Erythroblast (primary cell): ENCODE results near the gene ADCY3.
A peak's percentile ranks its signal among the peaks of the same experiment; 100 is the strongest.

Source experiments
- DNase-seq, 2 experiments: peaks; one replicate each; lab custom pipeline; 2025; lab: John Stamatoyannopoulos, UW
- GATA1 ChIP-seq: IDR thresholded peaks from 2 replicates; pipeline ENCODE4 v1.6.1; 2011; ENCODE audit warnings: low read depth, mild to moderate bottlenecking, control low read depth, low read length, moderate library complexity
- POLR2A ChIP-seq: IDR thresholded peaks from 2 replicates; pipeline ENCODE4 v1.6.1; 2011; ENCODE audit warnings: mild to moderate bottlenecking, low read length

ADCY3 gene

GRCh38 chr2:24920098-24920808 lies at the start of gene ADCY3:
Gene ADCY3, minus strand, starts transcription at chr2:24920237. Its CDS starts 1,250 bp downstream, at chr2:24918987.
- no peak for TF ChIP-seq GATA1
- no peak for TF ChIP-seq POLR2A
- peak; percentile 31 to 55 for DNase-seq

- TF ChIP-seq POLR2A (no peak), GATA1 (no peak)
- no peak for DNase-seq
Measured at GRCh38 chr2:24969784-24970183, 49.7 kb upstream of the ADCY3 start.

DNA sequence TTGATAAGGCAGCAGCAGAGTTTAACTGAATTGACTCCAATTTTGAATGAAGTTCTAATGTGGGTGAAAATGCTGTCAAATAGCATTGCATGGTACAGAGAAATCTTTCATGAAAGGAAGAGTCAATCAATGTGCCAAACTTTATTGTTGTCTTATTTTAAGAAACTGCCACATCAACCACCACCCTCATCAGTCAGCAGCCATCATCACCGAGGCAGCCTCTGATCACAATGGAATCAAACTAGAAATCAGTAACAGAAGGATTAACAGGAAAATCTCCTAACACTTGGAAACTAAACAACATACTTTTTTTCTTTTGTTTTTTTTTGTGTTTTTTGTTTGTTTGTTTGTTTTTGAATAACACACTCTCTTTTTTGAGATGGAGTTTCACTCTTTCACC lies 41.9 kb upstream of the ADCY3 start:
- DNase-seq: no peak
- TF ChIP-seq GATA1: no peak
- TF ChIP-seq POLR2A: no peak

GRCh38 chr2:24959761-24960160 lies 39.7 kb upstream of the ADCY3 start:
- TF ChIP-seq POLR2A (no peak), GATA1 (no peak)

DNA sequence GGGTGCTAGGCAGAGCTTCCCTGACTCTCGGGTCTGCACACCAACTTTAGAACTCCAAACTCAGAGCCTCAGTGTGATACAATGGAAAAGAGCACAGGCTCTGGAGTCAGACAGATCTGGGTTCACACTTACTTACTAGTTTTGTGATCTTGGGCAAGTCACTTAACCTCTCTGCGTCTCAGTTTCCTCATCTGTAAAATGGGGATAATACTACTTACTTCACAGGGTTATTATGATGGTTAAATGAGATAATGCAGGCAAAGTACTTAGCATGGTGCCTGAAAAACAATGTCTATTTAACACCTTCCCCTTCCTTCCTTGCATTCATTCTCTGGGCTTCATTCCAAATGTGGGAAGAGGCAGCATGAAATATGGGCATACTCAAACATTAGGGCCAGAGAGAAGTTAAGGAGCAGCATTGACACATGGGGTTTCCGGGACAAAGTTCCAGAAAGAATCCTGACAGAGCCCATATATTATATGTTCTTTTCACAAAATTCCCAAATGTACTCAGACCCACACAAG lies 38.4 kb upstream of the ADCY3 start:
- DNase-seq: no peak
- TF ChIP-seq POLR2A (no peak), GATA1 (no peak)

More at GRCh38 chr2:24959761-24960160, 39.7 kb upstream of the ADCY3 start:
- no peak for DNase-seq

GRCh38 chr2:24957976-24958375 lies 37.9 kb upstream of the ADCY3 start:
- TF ChIP-seq GATA1 (no peak), POLR2A (no peak)
- no peak for DNase-seq

DNA sequence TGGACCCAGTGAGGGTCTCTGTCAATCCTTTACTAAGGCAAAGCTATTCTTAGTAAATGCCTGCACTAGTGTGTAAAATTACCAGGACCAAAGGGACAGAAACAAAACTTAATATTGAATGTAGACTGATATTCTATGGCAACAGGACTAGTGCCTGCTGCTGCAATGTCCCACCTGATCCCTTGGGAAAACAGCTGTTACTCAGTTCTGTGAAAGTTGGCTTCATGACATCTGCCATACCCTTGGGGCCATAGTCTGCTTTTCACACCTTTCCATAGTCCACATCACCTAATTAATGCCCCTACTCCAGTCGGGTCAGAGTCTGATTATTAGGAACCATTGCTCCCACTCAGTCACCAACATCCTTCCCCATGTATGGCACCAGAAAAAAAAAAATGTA lies 37.2 kb upstream of the ADCY3 start:
- no peak for TF ChIP-seq GATA1
- TF ChIP-seq POLR2A: no peak
- no peak for DNase-seq

DNA sequence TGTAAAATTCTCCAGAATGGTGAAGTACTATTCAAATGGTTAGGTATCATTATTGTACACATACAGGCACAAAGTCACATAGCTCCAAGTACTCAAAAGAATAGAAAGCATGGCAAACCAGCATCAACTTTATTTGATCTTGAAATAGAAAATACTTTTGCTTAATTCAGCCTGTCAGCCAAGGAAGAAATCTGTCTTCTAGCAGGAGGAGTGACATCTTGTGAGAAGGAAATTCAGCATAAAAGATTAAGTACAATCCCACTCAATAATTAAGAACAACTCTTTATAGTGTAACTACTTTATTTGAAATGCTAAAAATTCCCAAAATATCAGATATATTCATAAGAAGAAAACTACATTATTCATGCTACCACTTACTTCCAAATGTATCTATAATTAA lies 35.9 kb upstream of the ADCY3 start:
- no peak for DNase-seq
- no peak for TF ChIP-seq GATA1
- TF ChIP-seq POLR2A: no peak

GRCh38 chr2:24955232-24955631 lies 35.2 kb upstream of the ADCY3 start:
- DNase-seq: no peak

DNA sequence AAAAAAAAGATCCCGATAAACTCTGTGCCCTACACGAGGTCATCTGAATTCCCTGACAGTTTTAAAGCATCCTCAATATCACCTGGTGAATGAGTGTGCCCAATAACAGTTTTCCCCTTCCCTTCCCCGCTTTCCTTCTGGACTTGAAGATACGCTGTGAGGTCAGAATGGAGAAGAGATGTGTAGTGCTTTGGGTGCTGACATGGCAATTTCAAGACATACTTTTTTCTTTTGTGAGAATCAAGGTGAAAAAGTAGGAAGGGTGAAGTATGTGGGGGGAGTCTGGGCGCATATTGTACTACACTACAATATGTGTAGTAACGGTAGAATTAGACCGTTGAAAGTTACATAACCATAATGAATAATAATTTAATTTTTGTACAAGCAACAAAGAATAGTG lies 30.1 kb upstream of the ADCY3 start:
- no peak for DNase-seq
- TF ChIP-seq GATA1 (no peak), POLR2A (no peak)

More at GRCh38 chr2:24955232-24955631, 35.2 kb upstream of the ADCY3 start:
- no peak for TF ChIP-seq GATA1
- no peak for TF ChIP-seq POLR2A

DNA sequence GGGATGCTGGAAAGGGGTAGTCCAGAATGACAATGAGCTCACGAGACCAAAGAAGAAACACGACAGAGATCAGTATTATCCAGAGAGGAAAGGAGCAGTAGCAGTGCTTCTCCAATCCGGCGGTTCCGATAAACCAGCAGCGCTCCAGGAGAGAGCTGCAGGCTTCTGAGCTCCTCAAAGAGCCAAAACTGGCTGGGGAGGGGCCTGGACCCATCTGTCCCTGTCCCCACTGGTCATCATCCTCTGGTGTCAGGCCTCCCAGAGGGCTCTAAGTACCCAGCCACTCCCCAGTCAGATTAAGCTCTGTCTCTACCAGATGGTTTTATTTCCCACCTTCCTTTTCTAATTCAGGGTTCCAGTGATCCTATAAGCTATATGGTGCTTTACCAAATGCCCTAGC lies 28.5 kb upstream of the ADCY3 start:
- DNase-seq: no peak
- TF ChIP-seq GATA1 (no peak), POLR2A (no peak)

- TF ChIP-seq GATA1: no peak
- no peak for TF ChIP-seq POLR2A
- DNase-seq: no peak
Measured at GRCh38 chr2:24947561-24948157, 27.6 kb upstream of the ADCY3 start.

GRCh38 chr2:24945907-24946306 lies 25.9 kb upstream of the ADCY3 start:
- no peak for DNase-seq
- no peak for TF ChIP-seq POLR2A
- no peak for TF ChIP-seq GATA1

DNA sequence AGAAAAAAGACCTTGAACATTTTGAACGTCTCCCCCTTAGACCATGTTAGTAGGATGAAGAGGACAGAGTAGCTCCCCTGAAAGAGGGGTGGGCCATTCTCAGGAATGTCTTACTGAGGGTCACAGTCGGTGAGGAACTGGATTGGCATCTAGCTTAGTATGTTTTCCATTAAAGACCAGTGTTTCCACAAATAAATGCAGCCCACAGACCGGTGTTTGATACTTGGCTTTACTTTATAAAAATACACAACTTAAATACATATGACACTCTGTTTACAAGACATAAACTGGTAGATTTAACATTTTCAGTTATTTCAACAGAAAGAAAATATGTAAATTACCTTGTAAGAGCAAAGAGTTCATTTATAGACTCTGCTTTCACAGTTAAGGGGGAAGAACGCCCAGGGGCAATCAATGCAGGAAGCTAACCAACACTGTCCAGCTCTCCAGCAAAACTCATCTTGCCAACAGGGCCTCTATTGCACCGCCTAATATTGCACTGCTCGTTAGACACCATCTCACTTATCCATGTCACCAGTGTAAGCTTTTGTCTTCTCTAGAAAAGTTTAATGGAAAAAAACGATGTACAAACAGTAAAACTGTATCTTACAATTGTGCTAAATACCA lies 23.5 kb upstream of the ADCY3 start:
- TF ChIP-seq GATA1: no peak
- TF ChIP-seq POLR2A: no peak
- DNase-seq: no peak

DNA sequence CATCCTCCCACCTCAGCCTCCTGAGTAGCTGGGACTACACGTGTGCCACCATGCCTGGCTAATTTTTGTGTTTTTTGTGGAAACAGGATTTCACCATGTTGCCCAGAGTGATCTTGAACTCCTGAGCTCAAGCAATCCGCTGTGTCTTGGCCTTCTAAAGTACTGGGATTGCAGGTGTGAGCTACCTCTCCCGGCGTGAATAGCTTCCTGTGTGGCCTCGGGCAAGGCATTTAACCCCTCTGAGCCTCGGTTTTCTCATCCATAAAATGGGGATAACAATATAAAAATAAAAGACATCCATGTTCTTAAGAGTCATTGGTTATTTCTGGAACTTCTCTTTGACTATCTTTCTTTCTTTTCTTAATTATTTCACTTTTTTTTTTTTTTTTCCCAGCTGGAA lies 19.3 kb upstream of the ADCY3 start:
- DNase-seq: no peak
- TF ChIP-seq GATA1: no peak
- no peak for TF ChIP-seq POLR2A
